HG03432 (cell line): ENCODE results near the gene LRFN2.

Source experiments
- ATAC-seq: cut with Tn5 transposase; IDR thresholded peaks from one replicate; pipeline ENCODE4 v1.9.1; 2021; ENCODE audit warnings: mild to moderate bottlenecking, moderate library complexity; ENCODE audit not compliant: unreplicated experiment

The LRFN2 gene

GRCh38 chr6:40520084-40520483 lies 67.1 kb downstream of the LRFN2 start:
- ATAC-seq, result no peak

- ATAC-seq, result no peak
These were observed 69.5 kb downstream of the LRFN2 start for GRCh38 chr6:40517654-40518053.

- no peak for ATAC-seq
These were observed 70.7 kb downstream of the LRFN2 start for GRCh38 chr6:40516429-40516828.

- no peak for ATAC-seq
These were observed 74.8 kb downstream of the LRFN2 start for GRCh38 chr6:40512340-40512739.

GRCh38 chr6:40511884-40512283 lies 75.3 kb downstream of the LRFN2 start:
- no peak for ATAC-seq

- no peak for ATAC-seq
These were observed 76.7 kb downstream of the LRFN2 start for GRCh38 chr6:40510442-40510841.

- no peak for ATAC-seq
These were observed 77.4 kb downstream of the LRFN2 start for GRCh38 chr6:40509716-40510260.

- no peak for ATAC-seq
These were observed 78.1 kb downstream of the LRFN2 start for GRCh38 chr6:40509086-40509485.

GRCh38 chr6:40506954-40507353 lies 80.2 kb downstream of the LRFN2 start:
- no peak for ATAC-seq

GRCh38 chr6:40505191-40505810 lies 81.9 kb downstream of the LRFN2 start:
- ATAC-seq, result no peak

GRCh38 chr6:40504274-40504673 lies 82.9 kb downstream of the LRFN2 start:
- no peak for ATAC-seq

GRCh38 chr6:40500227-40500626 lies 86.9 kb downstream of the LRFN2 start:
- no peak for ATAC-seq

GRCh38 chr6:40499215-40499614 lies 87.9 kb downstream of the LRFN2 start:
- ATAC-seq, result no peak

- no peak for ATAC-seq
These were observed 89.0 kb downstream of the LRFN2 start for GRCh38 chr6:40498148-40498547.

- no peak for ATAC-seq
These were observed 95.0 kb downstream of the LRFN2 start for GRCh38 chr6:40492187-40492586.

GRCh38 chr6:40490508-40490907 lies 96.7 kb downstream of the LRFN2 start:
- ATAC-seq, result no peak

- no peak for ATAC-seq
These were observed 97.4 kb downstream of the LRFN2 start for GRCh38 chr6:40489798-40490197.

GRCh38 chr6:40486576-40486975 lies 100.6 kb downstream of the LRFN2 start:
- no peak for ATAC-seq

GRCh38 chr6:40485795-40486194 lies 101.4 kb downstream of the LRFN2 start:
- ATAC-seq, result no peak

- no peak for ATAC-seq
These were observed 101.9 kb downstream of the LRFN2 start for GRCh38 chr6:40485300-40485699.

GRCh38 chr6:40484066-40484465 lies 103.1 kb downstream of the LRFN2 start:
- ATAC-seq, result no peak

GRCh38 chr6:40482532-40482931 lies 104.6 kb downstream of the LRFN2 start:
- no peak for ATAC-seq

- no peak for ATAC-seq
These were observed 106.5 kb downstream of the LRFN2 start for GRCh38 chr6:40480678-40481077.
